Lung (tissue), 14 donors: ENCODE measurements around the gene FOXD4L3. TPM values are rescaled to one million over a fixed set of nuclear protein-coding genes. Genes with fewer than 3 reads are reported as not detected.
"Not testable (repeated sequence)": the region's sequence is repeated elsewhere in the genome, so short reads cannot be mapped to it uniquely, and the experiment has no call there.

Experiments
- ATAC-seq: fragments of 200-7000 bp; cut with Tn5 transposase; one replicate; pipeline ENCODE4 v1.9.1; 2020; ENCODE audit warnings: moderate number of reproducible peaks; ENCODE audit not compliant: insufficient read depth, low FRiP score
- DNase-seq, 3 donors: peaks; one replicate each; pipeline ENCODE4 v3.0.0-alpha.2; 2013 to 2017
- H3K27ac ChIP-seq, 2 donors: one replicate each; pipeline ENCODE4 v1.5.1; 2013; ENCODE audit warnings: mild to moderate bottlenecking in 2 of 2, moderate library complexity in 2 of 2, control low read depth in 1 of 2, inconsistent platforms in 1 of 2, low read depth in 1 of 2, low read length in 1 of 2
- H3K27me3 ChIP-seq, 3 donors: one replicate each; pipeline ENCODE4 v1.5.1; 2013; ENCODE audit warnings: low read length in 2 of 3; ENCODE audit not compliant: control insufficient read depth in 3 of 3, insufficient read depth in 3 of 3
- H3K36me3 ChIP-seq, 4 donors: one replicate each; pipeline ENCODE4 v1.5.1; 2013; ENCODE audit warnings: low read length in 4 of 4, mild to moderate bottlenecking in 1 of 4, moderate library complexity in 1 of 4; ENCODE audit not compliant: control insufficient read depth in 4 of 4, insufficient read depth in 4 of 4
- H3K4me1 ChIP-seq, 5 donors: one replicate each; pipeline ENCODE4 v1.5.1; 2013; ENCODE audit warnings: low read length in 5 of 5, mild to moderate bottlenecking in 2 of 5, moderate library complexity in 1 of 5; ENCODE audit not compliant: control insufficient read depth in 5 of 5, insufficient read depth in 5 of 5
- H3K4me3 ChIP-seq: one replicate; pipeline ENCODE4 v1.5.1; 2013; ENCODE audit warnings: mild to moderate bottlenecking, control low read depth, moderate library complexity
- H3K9ac ChIP-seq, 2 donors: one replicate each; pipeline ENCODE4 v1.5.1; 2013; ENCODE audit warnings: low read length in 2 of 2, control low read depth in 1 of 2; ENCODE audit not compliant: insufficient read depth in 1 of 2
- H3K9me3 ChIP-seq, 4 donors: one replicate each; pipeline ENCODE4 v1.5.1; 2013; ENCODE audit warnings: low read length in 3 of 4, mild to moderate bottlenecking in 1 of 4, moderate library complexity in 1 of 4; ENCODE audit not compliant: control insufficient read depth in 4 of 4, insufficient read depth in 3 of 4
- WGBS, 2 donors: extraction: QIAGEN DNeasy Blood & Tissue Kit; methylation state at CpG; one replicate each; pipeline ENCODE4 v1.1.7; 2013; 5-methylcytosine and 5-hydroxymethylcytosine counted together
- long read RNA-seq, 5 donors: transcript quantifications; one replicate each; lab custom pipeline, GENCODE V29; 2026
- polyA plus RNA-seq, 2 donors: library from polyadenylated mRNA; stranded (reverse); fragments of 200-250 nt; gene quantifications; one replicate each; pipeline ENCODE4 v1.2.1, GENCODE V29; 2013
- total RNA-seq, 2 donors: library from RNA; depleted of rRNA in 1 of 2; stranded (reverse); fragments of >200 nt in 1 of 2; gene quantifications; one replicate each; pipeline ENCODE4 v1.2.1, GENCODE V29; 2014 to 2021
- donor health status: Bipolar disorder and iron deficiency.
- donor health status: healthy.
- donor health status: DM: yes; HTN: yes; CAD: no.

FOXD4L3 gene
- under 1 TPM in 1 of 2 donors, not detected in 1; 0.21 TPM for total RNA-seq
- polyA plus RNA-seq = not detected
- long read RNA-seq, donor 1 = 0 reads
- long read RNA-seq, donor 2 = 0 reads
- long read RNA-seq, donor 3, partial matches to known transcripts = 0 of 1 reads
- long read RNA-seq, donor 3, other reads (novel, unspliced or antisense) = 0 of 1 reads
- long read RNA-seq, donor 4 = 0 reads
- long read RNA-seq, donor 5 = 0 reads

GRCh38 chr9:68302567-68302966, at the start of gene FOXD4L3:
TSS of gene FOXD4L3 (plus strand) at chr9:68302867. CDS start at chr9:68302952, 85 bp downstream.
- H3K4me3 ChIP-seq, H3K27me3 ChIP-seq, H3K9me3 ChIP-seq, H3K27ac ChIP-seq, H3K4me1 ChIP-seq, H3K36me3 ChIP-seq, DNase-seq, H3K9ac ChIP-seq, ATAC-seq: not testable (repeated sequence)
- WGBS, 2 donors = 0 to 18% methylated on average over 3 to 4 of the region's 15 CpGs

GRCh38 chr9:68281041-68281440, 21.6 kb upstream of the FOXD4L3 start:
- H3K9me3 ChIP-seq, H3K36me3 ChIP-seq, H3K27ac ChIP-seq, H3K27me3 ChIP-seq, H3K4me1 ChIP-seq, H3K9ac ChIP-seq, H3K4me3 ChIP-seq, ATAC-seq, DNase-seq: not testable (repeated sequence)
- WGBS, 2 donors = 97 to 99% methylated on average over 9 to 15 of the region's 16 CpGs

- H3K9me3 ChIP-seq, DNase-seq, H3K27me3 ChIP-seq, H3K9ac ChIP-seq, H3K4me3 ChIP-seq, H3K27ac ChIP-seq, H3K36me3 ChIP-seq, H3K4me1 ChIP-seq, ATAC-seq: not testable (repeated sequence)
- WGBS, 2 donors = 6% methylated on average over 7 of the region's 30 CpGs; no CpG with 5 or more reads in 1 of the 2 donors
Measured at GRCh38 chr9:68303771-68304170, 1.1 kb downstream of the FOXD4L3 start.

GRCh38 chr9:68304212-68304611, 1.5 kb downstream of the FOXD4L3 start:
- DNase-seq, H3K9me3 ChIP-seq, H3K4me3 ChIP-seq, H3K27me3 ChIP-seq, H3K9ac ChIP-seq, ATAC-seq, H3K27ac ChIP-seq, H3K4me1 ChIP-seq, H3K36me3 ChIP-seq: not testable (repeated sequence)
- WGBS, 2 donors = 9 to 15% methylated on average over 5 to 8 of the region's 21 CpGs

GRCh38 chr9:68304777-68305176, 2.1 kb downstream of the FOXD4L3 start:
- H3K27me3 ChIP-seq, ATAC-seq, H3K4me1 ChIP-seq, H3K9me3 ChIP-seq, H3K4me3 ChIP-seq, H3K27ac ChIP-seq, H3K9ac ChIP-seq, H3K36me3 ChIP-seq, DNase-seq: not testable (repeated sequence)
- WGBS, 2 donors = 21 to 26% methylated on average over 2 of the region's 4 CpGs

- DNase-seq = not testable (repeated sequence)
Measured at GRCh38 chr9:68305680-68306285, 3.1 kb downstream of the FOXD4L3 start.

GRCh38 chr9:68306391-68306964, 3.8 kb downstream of the FOXD4L3 start:
- H3K36me3 ChIP-seq, H3K9me3 ChIP-seq, ATAC-seq, H3K27me3 ChIP-seq, H3K27ac ChIP-seq, H3K9ac ChIP-seq, H3K4me3 ChIP-seq, H3K4me1 ChIP-seq: not testable (repeated sequence)
- DNase-seq = peak in 1 of 3 donors; percentile 9
- WGBS, 2 donors = 12 to 16% methylated on average over 23 to 34 of the region's 37 CpGs

More at GRCh38 chr9:68305680-68306285, 3.1 kb downstream of the FOXD4L3 start:
- H3K4me3 ChIP-seq, H3K36me3 ChIP-seq, H3K9me3 ChIP-seq, H3K4me1 ChIP-seq, ATAC-seq, H3K27me3 ChIP-seq, H3K27ac ChIP-seq, H3K9ac ChIP-seq: not testable (repeated sequence)
- 24 to 28% methylated on average over 7 to 9 of the region's 21 CpGs for WGBS, 2 donors

- not testable (repeated sequence) for H3K36me3 ChIP-seq, H3K4me3 ChIP-seq, H3K27me3 ChIP-seq, DNase-seq, H3K9ac ChIP-seq, H3K27ac ChIP-seq, H3K9me3 ChIP-seq, H3K4me1 ChIP-seq
- 39% methylated on average over 16 to 17 of the region's 35 CpGs for WGBS, 2 donors
- ATAC-seq = peak; percentile 10
Measured at GRCh38 chr9:68307127-68307526, 4.5 kb downstream of the FOXD4L3 start.
